PC-3 (cell line): Measurements from ENCODE around the gene POM121C.
"Not testable (repeated sequence)": the region's sequence is repeated elsewhere in the genome, so short reads cannot be mapped to it uniquely, and the experiment has no call there.

ENCODE experiments used
- EZH2 ChIP-seq: fragments of 300-600 bp; sonication (generic); IDR thresholded peaks from one replicate; pipeline ENCODE4 v1.6.1; 2017; ENCODE audit warnings: antibody characterized with exemption, mild to moderate bottlenecking, low read length; ENCODE audit not compliant: unreplicated experiment
- TF ChIP-seq, protein P1 (sequence below): fragments of 300-600 bp; sonication (generic); conservative IDR thresholded peaks from 2 replicates; pipeline ENCODE4 v1.5.1; 2017; ENCODE audit warnings: antibody characterized with exemption, low read depth, mild to moderate bottlenecking, low read length

DNA sequence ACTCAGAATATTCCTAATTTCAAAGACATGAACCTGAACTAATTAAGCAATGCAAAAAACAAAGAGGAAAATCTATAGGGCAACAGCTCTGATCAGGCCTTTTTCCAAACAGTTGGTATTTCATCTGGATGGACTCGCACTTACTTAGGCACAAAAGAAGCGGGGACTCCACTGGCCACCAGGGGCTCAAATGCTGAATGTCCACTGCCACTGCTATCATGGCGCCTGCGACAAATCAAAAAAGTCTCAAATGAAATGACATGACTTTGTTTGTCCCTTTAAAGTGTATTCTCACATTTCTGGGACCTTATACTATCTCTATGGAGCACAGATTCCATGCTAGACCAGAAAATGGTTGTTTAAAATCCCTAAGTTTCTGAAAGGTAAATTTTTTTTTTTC is 47.1 kb downstream of the POM121C start:
- TF ChIP-seq, protein P1, sequence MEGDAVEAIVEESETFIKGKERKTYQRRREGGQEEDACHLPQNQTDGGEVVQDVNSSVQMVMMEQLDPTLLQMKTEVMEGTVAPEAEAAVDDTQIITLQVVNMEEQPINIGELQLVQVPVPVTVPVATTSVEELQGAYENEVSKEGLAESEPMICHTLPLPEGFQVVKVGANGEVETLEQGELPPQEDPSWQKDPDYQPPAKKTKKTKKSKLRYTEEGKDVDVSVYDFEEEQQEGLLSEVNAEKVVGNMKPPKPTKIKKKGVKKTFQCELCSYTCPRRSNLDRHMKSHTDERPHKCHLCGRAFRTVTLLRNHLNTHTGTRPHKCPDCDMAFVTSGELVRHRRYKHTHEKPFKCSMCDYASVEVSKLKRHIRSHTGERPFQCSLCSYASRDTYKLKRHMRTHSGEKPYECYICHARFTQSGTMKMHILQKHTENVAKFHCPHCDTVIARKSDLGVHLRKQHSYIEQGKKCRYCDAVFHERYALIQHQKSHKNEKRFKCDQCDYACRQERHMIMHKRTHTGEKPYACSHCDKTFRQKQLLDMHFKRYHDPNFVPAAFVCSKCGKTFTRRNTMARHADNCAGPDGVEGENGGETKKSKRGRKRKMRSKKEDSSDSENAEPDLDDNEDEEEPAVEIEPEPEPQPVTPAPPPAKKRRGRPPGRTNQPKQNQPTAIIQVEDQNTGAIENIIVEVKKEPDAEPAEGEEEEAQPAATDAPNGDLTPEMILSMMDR = not testable (repeated sequence)
- TF ChIP-seq EZH2 = not testable (repeated sequence)
